ENCODE measurements around the gene MATN1. TPM values are rescaled to one million over a fixed set of nuclear protein-coding genes. Genes with fewer than 3 reads are reported as not detected.

Gene MATN1
- total and polyA plus RNA-seq, 4 donors: 0.19 TPM; not detected in 3

GRCh38 chr1:30758121-30758688 lies 34.8 kb upstream of the MATN1 start:
- Histone ChIP-seq H3K9ac (ENCODE audit: low read depth in 1 of 2, low read length in 2 of 2) (no peak overlapping the region), H3K27me3 (ENCODE audit: control insufficient read depth in 4 of 4, insufficient read depth in 4 of 4, low read length in 3 of 4) (no peaks in the 10 kb centered on the region), H3K36me3 (ENCODE audit: control insufficient read depth in 4 of 4, insufficient read depth in 3 of 4, low read depth in 1 of 4, low read length in 3 of 4) (no peaks in the 10 kb centered on the region), H3K9me3 (ENCODE audit: control insufficient read depth in 4 of 4, low read length in 3 of 4) (no peaks in the 10 kb centered on the region), H3K4me3 (ENCODE audit: low read depth in 1 of 3, low read length in 3 of 3) (peak overlapping the region in 1 of 3 donors; percentile 9), H3K27ac (ENCODE audit: low read depth in 1 of 2, low read length in 2 of 2) (peak overlapping the region; percentile 21 to 77), H3K4me1 (ENCODE audit: control insufficient read depth in 4 of 4, insufficient read depth in 4 of 4, low read length in 3 of 4) (peaks cover 0 to 7% (median 0%) of the 10 kb centered on the region in 4 donors)
- no peak for DNase-seq (ENCODE audit: low spot score)
- TF ChIP-seq TAF1 (conservative IDR thresholded peaks at IDR 0.05): no peak
- no peak for TF ChIP-seq RXRA (IDR thresholded peaks at IDR 0.05)
- TF ChIP-seq GABPA (IDR thresholded peaks at IDR 0.05 in 1 of 2, conservative IDR thresholded peaks at IDR 0.05 in 1 of 2): no peak
- TF ChIP-seq JUND (IDR thresholded peaks at IDR 0.05): no peak
- TF ChIP-seq CTCF (IDR thresholded peaks at IDR 0.05; ENCODE audit: low read depth, low read length, missing input control): no peak
- WGBS: 85% methylated on average over 7 of the region's 7 CpGs

GRCh38 chr1:30757352-30758120 lies 34.2 kb upstream of the MATN1 start, which contains the start of gene LAPTM5:
TSS of gene LAPTM5 (minus strand) at chr1:30757774. CDS start at chr1:30757745, 29 bp downstream.
- Histone ChIP-seq H3K9me3 (ENCODE audit: control insufficient read depth in 4 of 4, low read length in 3 of 4) (no peaks in the 10 kb centered on the region), H3K4me3 (ENCODE audit: low read depth in 1 of 3, low read length in 3 of 3) (peak within 1 kb of the TSS; percentile 14 to 45 (median 22)), H3K27ac (ENCODE audit: low read depth in 1 of 2, low read length in 2 of 2) (peak within 1 kb of the TSS; percentile 76 to 77), H3K36me3 (ENCODE audit: control insufficient read depth in 4 of 4, insufficient read depth in 3 of 4, low read depth in 1 of 4, low read length in 3 of 4) (no peaks in the 10 kb centered on the region), H3K4me1 (ENCODE audit: control insufficient read depth in 4 of 4, insufficient read depth in 4 of 4, low read length in 3 of 4) (peaks cover 0 to 7% (median 0%) of the 10 kb centered on the region in 4 donors), H3K9ac (ENCODE audit: low read depth in 1 of 2, low read length in 2 of 2) (peak within 1 kb of the TSS; percentile 37 to 54), H3K27me3 (ENCODE audit: control insufficient read depth in 4 of 4, insufficient read depth in 4 of 4, low read length in 3 of 4) (no peaks in the 10 kb centered on the region)
- 57% methylated on average over 21 of the region's 21 CpGs for WGBS
- DNase-seq (ENCODE audit: low spot score): no peak
- TF ChIP-seq, protein P1, sequence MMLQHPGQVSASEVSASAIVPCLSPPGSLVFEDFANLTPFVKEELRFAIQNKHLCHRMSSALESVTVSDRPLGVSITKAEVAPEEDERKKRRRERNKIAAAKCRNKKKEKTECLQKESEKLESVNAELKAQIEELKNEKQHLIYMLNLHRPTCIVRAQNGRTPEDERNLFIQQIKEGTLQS (IDR thresholded peaks at IDR 0.05): no peak
- TF ChIP-seq RAD21 (IDR thresholded peaks at IDR 0.05): no peak
- no peak for TF ChIP-seq HNF4A (conservative IDR thresholded peaks at IDR 0.05)
- no peak for TF ChIP-seq HNF4G (IDR thresholded peaks at IDR 0.05)
- TF ChIP-seq JUND (IDR thresholded peaks at IDR 0.05): no peak
- no peak for TF ChIP-seq EGR1 (IDR thresholded peaks at IDR 0.05; ENCODE audit: low read depth in 2 of 2)
- TF ChIP-seq FOXA2 (IDR thresholded peaks at IDR 0.05): no peak
- TF ChIP-seq, protein P2, sequence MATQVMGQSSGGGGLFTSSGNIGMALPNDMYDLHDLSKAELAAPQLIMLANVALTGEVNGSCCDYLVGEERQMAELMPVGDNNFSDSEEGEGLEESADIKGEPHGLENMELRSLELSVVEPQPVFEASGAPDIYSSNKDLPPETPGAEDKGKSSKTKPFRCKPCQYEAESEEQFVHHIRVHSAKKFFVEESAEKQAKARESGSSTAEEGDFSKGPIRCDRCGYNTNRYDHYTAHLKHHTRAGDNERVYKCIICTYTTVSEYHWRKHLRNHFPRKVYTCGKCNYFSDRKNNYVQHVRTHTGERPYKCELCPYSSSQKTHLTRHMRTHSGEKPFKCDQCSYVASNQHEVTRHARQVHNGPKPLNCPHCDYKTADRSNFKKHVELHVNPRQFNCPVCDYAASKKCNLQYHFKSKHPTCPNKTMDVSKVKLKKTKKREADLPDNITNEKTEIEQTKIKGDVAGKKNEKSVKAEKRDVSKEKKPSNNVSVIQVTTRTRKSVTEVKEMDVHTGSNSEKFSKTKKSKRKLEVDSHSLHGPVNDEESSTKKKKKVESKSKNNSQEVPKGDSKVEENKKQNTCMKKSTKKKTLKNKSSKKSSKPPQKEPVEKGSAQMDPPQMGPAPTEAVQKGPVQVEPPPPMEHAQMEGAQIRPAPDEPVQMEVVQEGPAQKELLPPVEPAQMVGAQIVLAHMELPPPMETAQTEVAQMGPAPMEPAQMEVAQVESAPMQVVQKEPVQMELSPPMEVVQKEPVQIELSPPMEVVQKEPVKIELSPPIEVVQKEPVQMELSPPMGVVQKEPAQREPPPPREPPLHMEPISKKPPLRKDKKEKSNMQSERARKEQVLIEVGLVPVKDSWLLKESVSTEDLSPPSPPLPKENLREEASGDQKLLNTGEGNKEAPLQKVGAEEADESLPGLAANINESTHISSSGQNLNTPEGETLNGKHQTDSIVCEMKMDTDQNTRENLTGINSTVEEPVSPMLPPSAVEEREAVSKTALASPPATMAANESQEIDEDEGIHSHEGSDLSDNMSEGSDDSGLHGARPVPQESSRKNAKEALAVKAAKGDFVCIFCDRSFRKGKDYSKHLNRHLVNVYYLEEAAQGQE (IDR thresholded peaks at IDR 0.05): no peak
- no peak for TF ChIP-seq CTCF (IDR thresholded peaks at IDR 0.05; ENCODE audit: low read depth, low read length, missing input control)
- TF ChIP-seq NR2F2 (IDR thresholded peaks at IDR 0.05): no peak
- no peak for TF ChIP-seq ZBTB33 (IDR thresholded peaks at IDR 0.05)
- TF ChIP-seq MAX (IDR thresholded peaks at IDR 0.05): no peak
- no peak for TF ChIP-seq GABPA (IDR thresholded peaks at IDR 0.05 in 1 of 2, conservative IDR thresholded peaks at IDR 0.05 in 1 of 2)
- TF ChIP-seq YY1 (IDR thresholded peaks at IDR 0.05): no peak
- no peak for TF ChIP-seq RXRA (IDR thresholded peaks at IDR 0.05)
